Endothelial cell of umbilical vein (primary cell): ENCODE measurements around the gene MEGF11.

Source experiments
- GATA2 ChIP-seq: IDR thresholded peaks from 2 replicates; pipeline ENCODE4 v1.7.0; 2011; ENCODE audit warnings: low read depth, mild to moderate bottlenecking, moderate library complexity, mixed read lengths, low read length; ENCODE audit not compliant: insufficient read length, insufficient read depth
- POLR2AphosphoS5 ChIP-seq: IDR thresholded peaks from 2 replicates; pipeline ENCODE4 v1.6.1; 2012; ENCODE audit warnings: low read depth, mild to moderate bottlenecking, control low read depth, low read length, moderate library complexity; ENCODE audit not compliant: insufficient read depth
- TF ChIP-seq, protein P1 (sequence below), 2 donors: IDR thresholded peaks; 1 replicate in 1 of 2; 2 replicates in 1 of 2; pipeline ENCODE4 v1.5.1; 2011; ENCODE audit warnings: low read length in 2 of 2, mild to moderate bottlenecking in 2 of 2, moderate library complexity in 2 of 2, control low read depth in 1 of 2, inconsistent platforms in 1 of 2, low read depth in 1 of 2; ENCODE audit not compliant: insufficient read depth in 1 of 2; ENCODE audit errors: extremely low read depth in 1 of 2

DNA sequence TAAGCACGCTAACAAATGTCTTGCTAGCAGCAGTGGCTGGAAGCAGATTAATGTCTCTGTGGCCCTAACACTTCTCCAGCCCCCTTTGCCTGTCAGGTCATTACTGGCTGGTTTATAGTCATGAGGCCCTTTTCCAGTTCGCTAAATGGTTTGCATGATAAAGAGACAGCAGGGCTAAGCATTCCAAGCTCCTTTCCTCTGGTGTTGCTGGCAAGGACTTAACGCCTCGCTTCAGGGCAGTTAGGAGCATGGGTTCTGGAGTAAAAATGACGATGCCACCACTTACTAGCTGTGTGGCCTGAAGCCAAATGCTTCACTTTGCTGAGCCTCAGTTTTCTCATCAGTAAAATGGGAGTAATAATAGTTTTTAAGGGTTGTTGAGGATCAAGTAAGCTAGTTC is 185.9 kb downstream of the MEGF11 start:
- TF ChIP-seq, protein P1, sequence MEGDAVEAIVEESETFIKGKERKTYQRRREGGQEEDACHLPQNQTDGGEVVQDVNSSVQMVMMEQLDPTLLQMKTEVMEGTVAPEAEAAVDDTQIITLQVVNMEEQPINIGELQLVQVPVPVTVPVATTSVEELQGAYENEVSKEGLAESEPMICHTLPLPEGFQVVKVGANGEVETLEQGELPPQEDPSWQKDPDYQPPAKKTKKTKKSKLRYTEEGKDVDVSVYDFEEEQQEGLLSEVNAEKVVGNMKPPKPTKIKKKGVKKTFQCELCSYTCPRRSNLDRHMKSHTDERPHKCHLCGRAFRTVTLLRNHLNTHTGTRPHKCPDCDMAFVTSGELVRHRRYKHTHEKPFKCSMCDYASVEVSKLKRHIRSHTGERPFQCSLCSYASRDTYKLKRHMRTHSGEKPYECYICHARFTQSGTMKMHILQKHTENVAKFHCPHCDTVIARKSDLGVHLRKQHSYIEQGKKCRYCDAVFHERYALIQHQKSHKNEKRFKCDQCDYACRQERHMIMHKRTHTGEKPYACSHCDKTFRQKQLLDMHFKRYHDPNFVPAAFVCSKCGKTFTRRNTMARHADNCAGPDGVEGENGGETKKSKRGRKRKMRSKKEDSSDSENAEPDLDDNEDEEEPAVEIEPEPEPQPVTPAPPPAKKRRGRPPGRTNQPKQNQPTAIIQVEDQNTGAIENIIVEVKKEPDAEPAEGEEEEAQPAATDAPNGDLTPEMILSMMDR (IDR thresholded peaks at IDR 0.05; ENCODE audit: extremely low read depth in 1 of 2, insufficient read depth in 1 of 2, low read depth in 1 of 2, low read length in 2 of 2), result no peak
- no peak for TF ChIP-seq POLR2AphosphoS5
- TF ChIP-seq GATA2, result no peak
